Heart right ventricle (tissue), 16 donors: ENCODE measurements around the gene HHATL. TPM values are rescaled to one million over a fixed set of nuclear protein-coding genes. Genes with fewer than 3 reads are reported as not detected.

Experiments
- ATAC-seq, 8 donors: fragments of 200-7000 bp; cut with Tn5 transposase; one replicate each; pipeline ENCODE4 v1.9.1; 2020; ENCODE audit warnings: mild to moderate bottlenecking in 8 of 8, moderate library complexity in 8 of 8, moderate number of reproducible peaks in 1 of 8
- DNase-seq, 2 donors: peaks; one replicate each; pipeline ENCODE4 v3.0.0-alpha.2; 2020
- H3K27ac ChIP-seq, 10 donors: fragments of 200-600 bp; sonication (generic) in 2 of 10; one replicate each; pipeline versions ENCODE4 v1.5.0 to v1.8.0; 2020 to 2022; ENCODE audit warnings: mild to moderate bottlenecking in 3 of 10
- H3K27me3 ChIP-seq, 7 donors: fragments of 200-600 bp; one replicate each; pipeline ENCODE4 v1.8.0; 2021 to 2022; ENCODE audit warnings: mild to moderate bottlenecking in 2 of 7
- H3K36me3 ChIP-seq, 9 donors: fragments of 200-600 bp; sonication (generic) in 1 of 9; one replicate each; pipeline versions ENCODE4 v1.5.0 to v1.8.0; 2020 to 2022; ENCODE audit warnings: mild to moderate bottlenecking in 2 of 9
- H3K4me1 ChIP-seq, 9 donors: fragments of 200-600 bp; sonication (generic) in 1 of 9; one replicate each; pipeline versions ENCODE4 v1.5.0 to v1.8.0; 2020 to 2022; ENCODE audit warnings: mild to moderate bottlenecking in 4 of 9
- H3K4me3 ChIP-seq, 10 donors: fragments of 200-600 bp; sonication (generic) in 2 of 10; one replicate each; pipeline versions ENCODE4 v1.5.0 to v1.8.0; 2020 to 2022; ENCODE audit warnings: mild to moderate bottlenecking in 7 of 10, moderate library complexity in 2 of 10
- H3K9me3 ChIP-seq, 11 donors: fragments of 200-600 bp in 10 of 11; sonication (generic) in 2 of 11; one replicate each; pipeline versions ENCODE4 v1.5.0 to v1.8.0; 2013 to 2022; ENCODE audit warnings: mild to moderate bottlenecking in 2 of 11, control low read depth in 1 of 11, moderate library complexity in 1 of 11
- CTCF ChIP-seq, 9 donors: fragments of 200-600 bp; sonication (generic) in 2 of 9; IDR thresholded peaks; one replicate each; pipeline versions ENCODE4 v1.5.0 to v1.8.0; 2021 to 2022; ENCODE audit warnings: antibody characterized with exemption in 9 of 9, mild to moderate bottlenecking in 5 of 9, moderate library complexity in 1 of 9
- WGBS, 2 donors: extraction: QIAGEN DNeasy Blood & Tissue Kit; methylation state at CpG; one replicate each; pipeline ENCODE4 v1.1.7; 2013; ENCODE audit warnings: inconsistent platforms in 1 of 2; 5-methylcytosine and 5-hydroxymethylcytosine counted together
- intact Hi-C, 10 donors: fragments of 100-400 bp; cut with DNase I; formaldehyde crosslinking; loops; one replicate each; pipeline versions ENCODE4 v1.11.1 to v1.14.2; 2022
- polyA plus RNA-seq, 2 donors: library from polyadenylated mRNA; stranded (reverse); fragments of 200-250 nt; gene quantifications; one replicate each; pipeline ENCODE4 v1.2.3, GENCODE V29; 2013
- total RNA-seq, 10 donors: library from RNA; stranded (reverse); fragmentation: NEBNext Ultra II Directional in 3 of 10; extraction: Animal tissue kit (Norgen Biotek cat#: 25700) in 3 of 10; gene quantifications; one replicate each; pipeline versions ENCODE4 v1.2.1 to v1.2.4, GENCODE V29; 2021 to 2023
- donor health status: Arrhythmogenic right ventricular cardiomyopathy.
- donor health status: ischemic (EF 13 %, LVEDD 7.1; RV severe dilation, severe dysfunction).
- donor health status: healthy with polysubstance abuse.
- donor health status: DM: no; HTN: yes; CAD: no.
- donor health status: DM: no; HTN: no; CAD: no.
- donor health status: ischemic (EF 25% LVEDD 6.9; RV normal size, moderate dysfunction).
- donor health status: ischemic (EF 25% LVEDD 5.7; RV mildly dilated, moderate dysfunction).
- donor health status: healthy.
- donor health status: DM: yes; HTN: yes; CAD: no.
- donor health status: Ischemic cardiomyopathy.
- donor health status: ischemic (EF 35%, LVEDD 5.7; RV mildly dilated, moderate dysfunction).
- donor health status: nonischemic (EF 11% LVEDD 7.7; RV severe dilation, severe dysfunction).
- donor health status: DM: yes; HTN: yes; CAD: no.
- donor health status: PGD.
- donor health status: ischemic (EF 29% LVEDD 5.4; RV normal size, mild dysfunction).
- donor health status: nonischemic (EF 23%, LVEDD 6.1; RV moderate dilation, normal function).

The HHATL gene
- total and polyA plus RNA-seq, 12 donors: 332 to 2,035 (median 624) TPM

DNA sequence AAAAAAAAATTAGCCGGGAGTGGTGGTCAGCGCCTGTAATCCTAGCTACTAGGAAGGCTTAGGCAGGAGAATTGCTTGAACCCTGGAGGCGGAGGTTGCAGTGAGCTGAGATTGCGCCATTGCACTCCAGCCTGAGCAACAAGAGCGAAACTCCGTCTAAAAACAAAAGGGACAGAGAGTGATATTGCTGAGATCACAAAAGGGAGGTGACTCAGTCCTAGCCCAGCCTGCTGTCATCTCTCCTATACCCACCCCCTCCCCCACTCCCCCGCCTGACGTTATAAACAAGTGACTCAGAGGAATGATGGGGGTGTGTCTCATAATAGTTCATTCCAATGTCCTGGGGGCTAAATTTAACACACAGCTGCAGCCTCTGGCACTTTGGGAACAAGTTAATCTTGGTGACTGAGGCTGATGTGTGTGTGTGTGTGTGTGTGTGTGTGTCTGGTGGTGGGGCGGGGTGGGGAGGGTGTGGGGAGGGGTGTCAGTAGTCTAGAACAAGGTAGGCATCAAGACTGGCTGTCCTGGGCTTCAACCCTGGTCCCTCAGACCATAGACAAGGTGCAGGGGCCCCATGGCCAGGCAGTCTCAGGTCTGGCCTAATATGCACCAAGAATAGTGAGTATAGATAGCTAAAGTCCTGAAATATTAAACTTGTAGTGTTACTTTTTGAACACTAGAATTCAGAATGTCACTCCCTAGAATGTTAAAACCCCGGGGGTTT is 18.6 kb downstream of the HHATL start:
- TF ChIP-seq CTCF (IDR thresholded peaks at IDR 0.05): no peak
- Histone ChIP-seq H3K4me3 (peak overlapping the region in 2 of 10 donors; percentile 5 to 17), H3K4me1 (peaks cover 4 to 40% (median 20%) of the 10 kb centered on the region in 9 donors), H3K27me3 (peaks cover 0 to 23% (median 11%) of the 10 kb centered on the region in 7 donors), H3K9me3 (no peaks in the 10 kb centered on the region), H3K27ac (peak overlapping the region; percentile 68 to 94 (median 83)), H3K36me3 (no peaks in the 10 kb centered on the region)
- WGBS, 2 donors: 28 to 37% methylated on average over 10 of the region's 10 CpGs
- DNase-seq (peak in 1 of 2 donors; percentile 85), ATAC-seq (peak; percentile 80 to 95 (median 92))
- intact Hi-C loops: no loop called here

DNA sequence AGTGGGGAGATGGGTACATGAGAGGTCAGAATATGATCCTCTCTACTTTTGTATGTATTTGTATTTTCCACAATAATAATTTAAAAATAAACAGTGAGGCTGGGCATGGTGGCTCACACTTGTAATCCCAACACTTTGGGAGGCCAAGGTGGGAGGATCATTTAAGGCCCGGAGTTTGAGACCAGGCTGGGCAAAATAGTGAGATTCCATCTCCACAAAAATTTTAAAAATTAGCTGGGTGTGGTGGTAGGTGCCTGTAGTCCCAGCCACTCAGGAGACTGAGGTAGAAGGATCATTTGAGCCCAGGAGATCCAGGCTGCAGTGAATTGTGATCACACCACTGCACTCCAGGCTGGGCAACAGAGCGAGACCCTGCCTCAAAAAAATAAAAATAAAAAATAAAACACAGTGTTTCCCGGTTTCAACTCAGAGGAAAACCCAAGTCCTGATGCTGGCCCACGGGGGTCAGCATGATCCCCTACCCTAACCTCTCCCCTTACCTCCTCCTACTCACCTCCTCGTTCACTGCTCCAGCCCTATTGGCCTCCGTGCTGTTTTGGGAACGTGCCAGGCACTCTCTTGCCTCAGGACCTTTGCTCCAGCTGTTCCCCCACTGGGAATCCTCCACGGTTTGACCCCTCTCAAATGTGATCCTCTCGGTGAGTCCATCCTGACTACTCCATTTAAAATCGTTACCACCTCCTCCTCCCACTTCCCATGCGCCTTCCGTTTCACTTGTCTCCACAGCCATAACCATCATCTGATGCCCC is 20.1 kb downstream of the HHATL start:
- H3K4me3 ChIP-seq: no peak overlapping the region
- H3K27me3 ChIP-seq: peaks cover 0 to 23% (median 11%) of the 10 kb centered on the region in 7 donors
- ATAC-seq: no peak
- 70 to 75% methylated on average over 12 of the region's 12 CpGs for WGBS, 2 donors
- H3K4me1 ChIP-seq: peaks cover 4 to 36% (median 20%) of the 10 kb centered on the region in 9 donors
- no peaks in the 10 kb centered on the region for H3K36me3 ChIP-seq
- TF ChIP-seq CTCF (IDR thresholded peaks at IDR 0.05): no peak
- intact Hi-C loops: no loop called here
- H3K27ac ChIP-seq: peak overlapping the region in 8 of 10 donors; percentile 78 to 94 (median 86)
- no peak for DNase-seq
- peaks cover 0 to 11% (median 0%) of the 10 kb centered on the region in 11 donors for H3K9me3 ChIP-seq

- H3K9me3 ChIP-seq: peaks cover 0 to 18% (median 0%) of the 10 kb centered on the region in 11 donors
- WGBS, 2 donors: 85% methylated on average over 10 of the region's 10 CpGs
- DNase-seq (no peak), ATAC-seq (no peak)
- intact Hi-C loops: no loop called here
- H3K4me3 ChIP-seq: no peak overlapping the region
- no peaks in the 10 kb centered on the region for H3K36me3 ChIP-seq
- no peak for TF ChIP-seq CTCF (IDR thresholded peaks at IDR 0.05)
- H3K27ac ChIP-seq: no peak overlapping the region
- peaks cover 0 to 18% (median 8%) of the 10 kb centered on the region in 7 donors for H3K27me3 ChIP-seq
- peaks cover 4 to 33% (median 20%) of the 10 kb centered on the region in 9 donors for H3K4me1 ChIP-seq
Observed at GRCh38 chr3:42681361-42682038, 21.1 kb downstream of the HHATL start.

DNA sequence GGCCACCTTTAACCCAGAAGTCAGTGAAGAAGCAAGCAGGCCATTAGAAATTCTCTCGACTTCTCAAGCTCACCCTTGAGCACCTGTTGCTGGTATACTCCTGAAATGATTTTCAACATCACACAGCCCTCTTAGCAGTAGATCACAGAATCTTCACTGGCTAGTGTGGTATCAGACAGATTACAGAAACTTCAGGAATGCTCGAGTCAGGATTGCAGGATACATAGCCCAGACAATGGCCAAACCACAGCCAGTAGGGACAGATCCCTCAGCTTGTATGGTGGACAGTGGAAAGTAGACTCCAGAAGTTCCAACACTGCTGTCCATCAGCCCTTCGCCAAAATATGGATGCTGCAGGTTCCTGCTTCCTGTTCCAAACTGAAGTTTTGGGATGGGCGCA is 21.8 kb downstream of the HHATL start:
- TF ChIP-seq CTCF (IDR thresholded peaks at IDR 0.05): no peak
- no peaks in the 10 kb centered on the region for H3K36me3 ChIP-seq
- no peak overlapping the region for H3K27ac ChIP-seq
- no peak for ATAC-seq
- 83 to 85% methylated on average over 4 of the region's 4 CpGs for WGBS, 2 donors
- H3K9me3 ChIP-seq: peaks cover 0 to 24% (median 0%) of the 10 kb centered on the region in 11 donors
- no peak overlapping the region for H3K4me3 ChIP-seq
- H3K27me3 ChIP-seq: peaks cover 0 to 11% (median 4%) of the 10 kb centered on the region in 7 donors
- H3K4me1 ChIP-seq: peaks cover 4 to 31% (median 16%) of the 10 kb centered on the region in 9 donors
- DNase-seq: no peak
- intact Hi-C loops: no loop called here
